Astrocyte (in vitro differentiated cells and primary cell): ENCODE results near the gene SCGB1A1. TPM values are rescaled to one million over a fixed set of nuclear protein-coding genes. Genes with fewer than 3 reads are reported as not detected.

ENCODE experiments used
- DNase-seq: peaks from one replicate; pipeline ENCODE4 v3.0.0-alpha.2; 2010; ENCODE audit warnings: low read depth
- FAIRE-seq: peaks from 2 replicates; lab custom pipeline; 2011; peaks lifted over from hg19 to GRCh38; lab: Jason Lieb, UNC
- H2AFZ ChIP-seq: 2 replicates; pipeline ENCODE4 v1.6.0; 2012; ENCODE audit warnings: low read depth, low read length, inconsistent platforms
- H3K27ac ChIP-seq: 2 replicates; pipeline ENCODE4 v1.5.1; 2011; ENCODE audit warnings: low read depth, low read length, inconsistent platforms
- H3K27me3 ChIP-seq: 2 replicates; pipeline ENCODE4 v1.6.0; 2011; ENCODE audit warnings: low read length, inconsistent platforms; ENCODE audit not compliant: insufficient read depth
- H3K36me3 ChIP-seq: 2 replicates; pipeline ENCODE4 v1.5.1; 2011; ENCODE audit warnings: low read length, inconsistent platforms; ENCODE audit not compliant: insufficient read depth
- H3K4me1 ChIP-seq: 2 replicates; pipeline ENCODE4 v1.5.1; 2011; ENCODE audit warnings: low read length, inconsistent platforms; ENCODE audit not compliant: insufficient read depth
- H3K4me2 ChIP-seq: 2 replicates; pipeline ENCODE4 v1.6.0; 2012; ENCODE audit warnings: low read length, inconsistent platforms
- H3K4me3 ChIP-seq: 2 replicates; pipeline ENCODE4 v1.5.1; 2011; ENCODE audit warnings: low read depth, mild to moderate bottlenecking, low read length, inconsistent platforms; ENCODE audit not compliant: insufficient read depth
- H3K79me2 ChIP-seq: 2 replicates; pipeline ENCODE4 v1.6.0; 2012; ENCODE audit warnings: mild to moderate bottlenecking, low read length, inconsistent platforms; ENCODE audit not compliant: insufficient read depth
- H3K9ac ChIP-seq: 2 replicates; pipeline ENCODE4 v1.6.0; 2012; ENCODE audit warnings: mild to moderate bottlenecking, low read length, inconsistent platforms
- H3K9me3 ChIP-seq: 2 replicates; pipeline ENCODE4 v1.5.1; 2012; ENCODE audit warnings: low read depth, mild to moderate bottlenecking, low read length, inconsistent platforms; ENCODE audit not compliant: insufficient read depth
- H4K20me1 ChIP-seq: 2 replicates; pipeline ENCODE4 v1.6.0; 2012; ENCODE audit warnings: low read length, inconsistent platforms; ENCODE audit not compliant: insufficient read depth
- H3K27ac Mint-ChIP-seq: one replicate; pipeline ENCODE4 v1.8.0; 2021; ENCODE audit warnings: mild to moderate bottlenecking, mixed read lengths; ENCODE audit not compliant: unreplicated experiment
- H3K27me3 Mint-ChIP-seq: one replicate; pipeline ENCODE4 v1.8.0; 2021; ENCODE audit warnings: low read depth, mixed read lengths; ENCODE audit not compliant: unreplicated experiment
- H3K36me3 Mint-ChIP-seq: one replicate; pipeline ENCODE4 v1.8.0; 2021; ENCODE audit warnings: low read depth, mixed read lengths; ENCODE audit not compliant: unreplicated experiment
- H3K4me1 Mint-ChIP-seq: one replicate; pipeline ENCODE4 v1.8.0; 2021; ENCODE audit warnings: low read depth, mixed read lengths; ENCODE audit not compliant: unreplicated experiment
- H3K4me3 Mint-ChIP-seq: one replicate; pipeline ENCODE4 v1.8.0; 2021; ENCODE audit warnings: mild to moderate bottlenecking, moderate library complexity, mixed read lengths; ENCODE audit not compliant: unreplicated experiment
- H3K9me3 Mint-ChIP-seq: one replicate; pipeline ENCODE4 v1.8.0; 2021; ENCODE audit warnings: mild to moderate bottlenecking, mixed read lengths; ENCODE audit not compliant: unreplicated experiment
- EZH2 ChIP-seq: IDR thresholded peaks from 2 replicates; pipeline ENCODE4 v1.6.1; 2012; ENCODE audit warnings: mild to moderate bottlenecking, low read length, inconsistent platforms; ENCODE audit not compliant: insufficient read depth
- total RNA-seq: library from RNA; stranded (reverse); gene quantifications from 2 replicates; pipeline ENCODE4 v1.2.1, GENCODE V29; 2021
- TF ChIP-seq, protein P1 (sequence below): IDR thresholded peaks from 2 replicates; pipeline ENCODE4 v1.5.1; 2011; ENCODE audit warnings: low read depth, mild to moderate bottlenecking, inconsistent platforms, low read length, moderate library complexity; ENCODE audit not compliant: insufficient read depth

Gene SCGB1A1
- total RNA-seq, 1 donor from 2014 or later: not detected

DNA sequence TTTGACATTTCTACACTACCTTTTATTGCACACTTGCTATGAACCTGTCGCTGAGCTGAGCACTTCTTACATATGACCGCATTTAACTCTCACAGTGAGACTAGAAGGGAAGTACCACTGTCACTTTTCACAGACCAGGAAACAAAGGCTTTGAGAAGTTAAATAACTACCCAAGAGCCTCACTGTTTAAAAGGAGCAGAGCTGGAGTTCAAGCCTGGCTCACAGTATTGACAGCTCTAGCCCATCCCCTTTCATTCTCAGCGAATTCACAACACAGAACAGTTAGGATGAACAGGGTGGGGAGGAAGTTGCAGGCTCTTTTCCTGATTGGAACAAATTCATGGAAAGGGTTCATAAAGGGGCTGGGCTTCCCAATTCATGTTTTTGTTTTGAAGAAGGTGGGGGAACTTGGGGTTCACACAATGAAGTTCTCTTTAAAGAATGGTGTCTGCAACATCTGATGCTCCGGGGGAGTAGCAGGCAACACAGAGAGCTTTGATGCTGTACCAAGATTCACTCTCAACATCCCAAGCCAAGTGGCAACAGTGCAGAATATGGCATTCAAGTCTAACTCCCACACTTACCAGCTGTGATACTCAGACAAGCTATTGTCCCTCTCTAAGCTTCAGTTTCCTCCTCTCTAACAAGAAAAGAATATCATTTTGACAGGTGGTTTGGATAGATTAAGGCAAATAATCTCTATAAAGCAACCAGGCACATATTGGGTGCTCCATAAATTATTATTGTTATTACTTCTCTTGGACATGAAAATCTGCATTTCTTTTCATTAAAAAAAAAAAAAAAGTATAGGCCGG lies 17.2 kb downstream of the SCGB1A1 start:
- H3K9me3 Mint-ChIP-seq: no peaks in the 10 kb centered on the region
- H3K36me3 ChIP-seq: no peaks in the 10 kb centered on the region
- H3K79me2 ChIP-seq: no peaks in the 10 kb centered on the region
- H3K9ac ChIP-seq: no peak overlapping the region
- TF ChIP-seq, protein P1, sequence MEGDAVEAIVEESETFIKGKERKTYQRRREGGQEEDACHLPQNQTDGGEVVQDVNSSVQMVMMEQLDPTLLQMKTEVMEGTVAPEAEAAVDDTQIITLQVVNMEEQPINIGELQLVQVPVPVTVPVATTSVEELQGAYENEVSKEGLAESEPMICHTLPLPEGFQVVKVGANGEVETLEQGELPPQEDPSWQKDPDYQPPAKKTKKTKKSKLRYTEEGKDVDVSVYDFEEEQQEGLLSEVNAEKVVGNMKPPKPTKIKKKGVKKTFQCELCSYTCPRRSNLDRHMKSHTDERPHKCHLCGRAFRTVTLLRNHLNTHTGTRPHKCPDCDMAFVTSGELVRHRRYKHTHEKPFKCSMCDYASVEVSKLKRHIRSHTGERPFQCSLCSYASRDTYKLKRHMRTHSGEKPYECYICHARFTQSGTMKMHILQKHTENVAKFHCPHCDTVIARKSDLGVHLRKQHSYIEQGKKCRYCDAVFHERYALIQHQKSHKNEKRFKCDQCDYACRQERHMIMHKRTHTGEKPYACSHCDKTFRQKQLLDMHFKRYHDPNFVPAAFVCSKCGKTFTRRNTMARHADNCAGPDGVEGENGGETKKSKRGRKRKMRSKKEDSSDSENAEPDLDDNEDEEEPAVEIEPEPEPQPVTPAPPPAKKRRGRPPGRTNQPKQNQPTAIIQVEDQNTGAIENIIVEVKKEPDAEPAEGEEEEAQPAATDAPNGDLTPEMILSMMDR: no peak
- TF ChIP-seq EZH2: no peak
- H3K27ac Mint-ChIP-seq: no peak overlapping the region
- peaks cover 10% of the 10 kb centered on the region for H3K4me1 Mint-ChIP-seq
- no peak overlapping the region for H3K4me3 ChIP-seq
- peaks cover 5% of the 10 kb centered on the region for H3K27me3 Mint-ChIP-seq
- DNase-seq (no peak), FAIRE-seq (no peak)
- H2AFZ ChIP-seq: no peak overlapping the region
- H3K27me3 ChIP-seq: no peaks in the 10 kb centered on the region
- no peak overlapping the region for H3K4me3 Mint-ChIP-seq
- no peaks in the 10 kb centered on the region for H3K36me3 Mint-ChIP-seq
- no peaks in the 10 kb centered on the region for H4K20me1 ChIP-seq
- no peak overlapping the region for H3K27ac ChIP-seq
- H3K4me2 ChIP-seq: no peak overlapping the region
- H3K9me3 ChIP-seq: no peaks in the 10 kb centered on the region
- H3K4me1 ChIP-seq: peaks cover 31% of the 10 kb centered on the region

DNA sequence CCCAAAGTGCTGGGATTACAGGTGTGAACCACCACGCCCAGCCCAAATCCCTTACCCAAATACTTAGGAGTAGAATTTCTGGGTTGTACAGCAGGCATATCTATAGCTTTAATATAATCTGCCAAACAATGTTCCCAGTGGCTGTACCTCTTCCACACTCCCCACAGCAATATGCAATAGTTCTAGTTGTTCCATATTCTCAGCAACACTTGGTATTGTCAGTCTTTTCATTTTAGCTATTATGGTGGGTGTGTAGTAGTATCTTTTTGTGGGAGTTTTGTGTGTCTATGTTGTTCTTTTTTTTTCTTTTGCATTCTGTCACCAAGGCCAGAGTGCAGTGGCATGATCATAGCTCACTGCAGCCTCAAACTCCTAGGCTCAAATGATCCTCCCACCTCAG lies 18.8 kb downstream of the SCGB1A1 start:
- Histone ChIP-seq H3K9ac (no peak overlapping the region), H3K9me3 (no peaks in the 10 kb centered on the region), H3K4me1 (peaks cover 18% of the 10 kb centered on the region), H3K36me3 (no peaks in the 10 kb centered on the region), H3K79me2 (no peaks in the 10 kb centered on the region), H3K27me3 (no peaks in the 10 kb centered on the region), H3K4me2 (no peak overlapping the region), H4K20me1 (no peaks in the 10 kb centered on the region), H3K4me3 (no peak overlapping the region), H3K27ac (no peak overlapping the region), H2AFZ (no peak overlapping the region)
- Mint-ChIP-seq H3K4me1 (peaks cover 4% of the 10 kb centered on the region), H3K9me3 (no peaks in the 10 kb centered on the region), H3K27ac (no peak overlapping the region), H3K36me3 (no peaks in the 10 kb centered on the region), H3K4me3 (no peak overlapping the region), H3K27me3 (peaks cover 4% of the 10 kb centered on the region)
- TF ChIP-seq EZH2: no peak
- TF ChIP-seq, protein P1: no peak
- no peak for FAIRE-seq
- DNase-seq: no peak

DNA sequence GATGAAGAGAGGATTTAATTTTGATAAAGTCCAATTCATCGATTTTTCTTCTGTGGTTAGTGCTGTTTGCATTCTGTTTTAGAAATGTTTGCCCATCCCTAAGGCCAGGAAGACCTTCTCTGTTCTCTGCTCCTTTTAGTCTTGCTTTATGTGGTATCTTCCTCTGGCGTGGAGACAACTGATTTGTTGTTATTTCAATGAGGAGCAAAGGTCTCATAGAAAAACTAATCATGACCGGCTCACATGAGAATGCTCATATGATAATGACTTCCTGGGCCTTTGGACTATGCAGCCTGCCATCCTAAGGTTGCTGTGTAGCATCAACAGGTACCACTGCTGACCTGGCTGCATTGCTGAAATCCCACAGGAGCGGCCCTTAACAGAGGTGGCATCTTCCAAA lies 19.8 kb downstream of the SCGB1A1 start:
- H3K9ac ChIP-seq: no peak overlapping the region
- no peak overlapping the region for H3K4me3 ChIP-seq
- Mint-ChIP-seq H3K27me3 (peaks cover 4% of the 10 kb centered on the region), H3K4me1 (peaks cover 4% of the 10 kb centered on the region), H3K9me3 (no peaks in the 10 kb centered on the region), H3K27ac (no peak overlapping the region), H3K4me3 (no peak overlapping the region), H3K36me3 (no peaks in the 10 kb centered on the region)
- no peaks in the 10 kb centered on the region for H3K27me3 ChIP-seq
- H2AFZ ChIP-seq: no peak overlapping the region
- H3K79me2 ChIP-seq: no peaks in the 10 kb centered on the region
- TF ChIP-seq EZH2: no peak
- TF ChIP-seq, protein P1: no peak
- H4K20me1 ChIP-seq: no peaks in the 10 kb centered on the region
- no peaks in the 10 kb centered on the region for H3K36me3 ChIP-seq
- no peaks in the 10 kb centered on the region for H3K9me3 ChIP-seq
- FAIRE-seq: no peak
- H3K27ac ChIP-seq: no peak overlapping the region
- no peak for DNase-seq
- no peak overlapping the region for H3K4me2 ChIP-seq
- peaks cover 14% of the 10 kb centered on the region for H3K4me1 ChIP-seq
